AML-193 (cell line): ENCODE data around the gene GIT1.
A peak's percentile ranks its signal among the peaks of the same experiment; 100 is the strongest.

Experiments
- DNase-seq, 2 experiments: peaks; one replicate each; lab custom pipeline; 2025; lab: John Stamatoyannopoulos, UW

The GIT1 gene, protein sequence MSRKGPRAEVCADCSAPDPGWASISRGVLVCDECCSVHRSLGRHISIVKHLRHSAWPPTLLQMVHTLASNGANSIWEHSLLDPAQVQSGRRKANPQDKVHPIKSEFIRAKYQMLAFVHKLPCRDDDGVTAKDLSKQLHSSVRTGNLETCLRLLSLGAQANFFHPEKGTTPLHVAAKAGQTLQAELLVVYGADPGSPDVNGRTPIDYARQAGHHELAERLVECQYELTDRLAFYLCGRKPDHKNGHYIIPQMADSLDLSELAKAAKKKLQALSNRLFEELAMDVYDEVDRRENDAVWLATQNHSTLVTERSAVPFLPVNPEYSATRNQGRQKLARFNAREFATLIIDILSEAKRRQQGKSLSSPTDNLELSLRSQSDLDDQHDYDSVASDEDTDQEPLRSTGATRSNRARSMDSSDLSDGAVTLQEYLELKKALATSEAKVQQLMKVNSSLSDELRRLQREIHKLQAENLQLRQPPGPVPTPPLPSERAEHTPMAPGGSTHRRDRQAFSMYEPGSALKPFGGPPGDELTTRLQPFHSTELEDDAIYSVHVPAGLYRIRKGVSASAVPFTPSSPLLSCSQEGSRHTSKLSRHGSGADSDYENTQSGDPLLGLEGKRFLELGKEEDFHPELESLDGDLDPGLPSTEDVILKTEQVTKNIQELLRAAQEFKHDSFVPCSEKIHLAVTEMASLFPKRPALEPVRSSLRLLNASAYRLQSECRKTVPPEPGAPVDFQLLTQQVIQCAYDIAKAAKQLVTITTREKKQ

DNA sequence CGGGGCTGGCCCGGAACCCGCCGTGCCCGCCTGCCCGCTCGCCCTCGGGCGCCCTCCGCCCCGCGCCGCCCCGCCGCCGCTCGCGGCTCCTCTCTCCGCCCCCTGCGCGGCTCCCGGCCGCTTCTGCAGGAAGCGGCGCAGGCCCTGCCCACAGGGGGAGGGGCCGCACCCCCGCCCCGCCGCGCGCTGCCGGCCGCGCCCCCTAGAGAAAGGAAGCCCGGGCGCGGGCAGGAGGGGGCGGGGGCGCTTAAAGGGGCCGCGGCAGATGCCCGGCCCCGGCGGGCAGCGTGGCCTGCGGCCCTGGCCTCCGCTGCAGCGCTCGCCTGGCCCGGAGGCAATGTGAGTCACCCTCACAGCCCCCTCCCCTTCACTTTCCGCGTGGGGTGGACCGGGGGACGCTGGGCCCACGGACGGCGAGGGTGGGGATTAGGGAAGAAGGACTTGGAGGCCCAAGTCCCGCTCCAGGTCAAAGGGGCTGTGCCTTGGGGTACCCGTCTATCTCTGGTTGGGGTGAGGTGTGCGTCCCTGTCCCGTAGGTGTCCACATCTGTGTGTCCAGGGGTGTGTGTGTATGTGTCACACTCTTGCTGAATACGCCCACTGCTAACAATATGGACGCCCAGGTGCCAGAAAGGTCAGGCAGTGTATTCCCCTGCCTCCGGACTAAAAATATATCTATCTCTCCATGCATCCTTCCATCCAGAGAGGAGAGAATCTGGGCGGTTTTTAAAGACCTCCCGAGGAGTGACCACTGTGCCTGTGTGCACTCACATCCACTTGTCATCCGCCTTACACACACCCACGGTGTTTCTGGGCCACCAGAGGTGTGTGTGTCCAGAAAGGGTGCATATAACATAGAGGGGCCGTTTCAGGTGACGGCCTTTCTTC is at the start of gene GIT1:
Gene GIT1 (minus strand): TSS at position 125 of the 887 bp plus-strand sequence. CDS start 270 bp downstream, outside the sequence.
- peak; percentile 83 to 84 for DNase-seq

DNA sequence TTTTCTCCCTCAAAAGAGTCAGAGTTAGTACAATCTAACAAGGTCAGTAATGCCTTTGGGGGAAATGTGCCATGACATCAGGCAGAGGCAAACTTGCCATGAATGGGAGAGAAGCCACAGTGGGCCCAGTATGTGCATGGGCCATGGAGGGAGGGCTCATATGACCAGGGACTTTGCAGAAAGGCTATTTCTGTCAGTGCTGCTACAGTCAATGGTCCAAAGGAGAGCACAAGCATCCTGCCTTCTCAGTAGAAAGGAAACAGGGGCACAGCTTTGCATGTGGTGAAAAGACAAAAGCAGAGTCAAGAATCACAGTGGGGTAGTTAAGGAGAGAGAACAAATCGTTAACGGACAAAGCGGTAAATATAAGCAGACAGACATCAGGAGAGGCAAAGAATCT is 44.4 kb upstream of the GIT1 start:
- DNase-seq, result no peak

DNA sequence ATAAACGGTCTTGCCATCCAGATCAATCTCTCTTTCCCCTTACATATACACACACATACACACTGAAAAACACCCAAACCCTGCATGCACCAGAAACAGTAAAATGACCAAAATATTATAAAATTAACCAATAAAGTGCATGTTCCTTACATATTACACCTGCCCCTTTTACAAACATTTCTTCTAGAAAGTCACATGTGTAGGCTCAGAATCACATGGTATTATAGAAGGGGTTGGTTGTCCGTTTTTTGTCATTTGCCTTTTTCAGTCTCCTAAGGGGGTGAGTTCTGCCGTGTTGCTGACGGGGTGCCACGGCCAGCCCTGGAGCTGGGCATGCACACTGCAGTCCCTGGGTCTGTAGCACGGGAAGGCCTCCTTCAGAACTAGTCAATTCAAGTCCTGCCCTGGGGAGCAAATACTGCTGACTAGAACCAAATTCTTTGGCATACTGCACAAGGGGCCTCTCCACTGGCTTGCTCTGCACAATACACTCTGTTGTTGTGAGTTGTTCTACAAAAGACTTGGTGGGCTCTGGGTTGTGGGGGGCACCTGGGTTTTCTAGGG is 41.3 kb upstream of the GIT1 start:
- DNase-seq, result no peak

GRCh38 chr17:29629839-29630238 is 40.4 kb upstream of the GIT1 start:
- DNase-seq, result no peak

DNA sequence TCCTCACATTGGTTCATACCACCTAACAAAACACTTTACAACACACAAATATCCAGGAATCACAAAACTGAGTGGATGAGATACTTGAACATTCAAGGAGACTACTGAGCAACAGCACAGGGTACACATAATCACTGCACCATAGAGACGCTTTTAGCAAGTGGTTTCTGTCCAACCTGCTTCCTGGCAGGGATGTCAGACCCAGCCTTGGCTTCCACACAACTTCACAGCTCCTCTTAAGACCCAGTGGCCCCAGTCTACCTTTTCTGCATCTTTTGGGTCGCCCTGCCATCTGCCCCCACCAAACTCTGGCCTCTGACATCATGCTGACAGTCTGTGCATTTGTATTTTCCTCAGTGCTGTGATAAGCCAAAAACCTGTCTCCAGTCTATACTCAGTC is 39.2 kb upstream of the GIT1 start:
- DNase-seq, result no peak

DNA sequence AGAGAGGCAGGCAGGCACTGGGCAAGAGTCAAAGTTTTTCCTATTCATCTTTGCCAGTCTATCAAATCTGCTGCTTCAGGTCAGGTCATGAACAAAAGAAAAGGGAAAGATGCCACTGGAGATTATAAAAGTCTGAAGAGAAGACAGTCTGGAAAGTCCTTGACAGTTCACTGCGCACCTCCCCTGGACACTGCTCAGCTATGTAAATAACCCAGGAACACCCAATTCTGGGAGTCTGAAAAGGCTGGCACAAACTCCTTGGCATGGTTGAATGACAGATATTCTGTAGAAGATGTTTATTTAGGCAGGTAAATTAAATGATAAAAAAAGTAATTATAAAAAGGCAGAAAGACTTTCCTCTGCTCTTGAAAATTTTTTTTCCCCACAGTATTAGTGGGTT is 38.5 kb upstream of the GIT1 start:
- DNase-seq, result no peak

- DNase-seq, result no peak
Observed at GRCh38 chr17:29625037-29625750, 35.7 kb upstream of the GIT1 start.

DNA sequence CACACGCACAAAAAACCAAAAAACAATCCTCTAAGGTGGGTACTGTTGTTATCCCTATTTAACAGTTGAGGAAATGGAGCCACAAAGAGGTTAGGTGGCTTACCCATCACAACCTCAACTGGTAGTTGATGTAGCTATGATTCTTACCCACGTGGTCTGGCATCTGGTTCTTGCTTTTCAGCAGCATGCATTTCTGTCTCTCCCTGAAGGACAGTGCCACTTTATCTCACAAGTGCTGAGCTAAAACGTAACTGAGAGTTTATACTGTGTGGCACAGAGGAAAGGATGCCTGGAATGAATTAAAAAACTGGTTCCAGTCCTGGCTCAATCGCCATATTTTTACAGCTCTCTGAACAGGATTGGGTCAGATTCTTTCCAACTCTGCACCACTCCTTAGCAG is 35.1 kb upstream of the GIT1 start:
- DNase-seq, result no peak

DNA sequence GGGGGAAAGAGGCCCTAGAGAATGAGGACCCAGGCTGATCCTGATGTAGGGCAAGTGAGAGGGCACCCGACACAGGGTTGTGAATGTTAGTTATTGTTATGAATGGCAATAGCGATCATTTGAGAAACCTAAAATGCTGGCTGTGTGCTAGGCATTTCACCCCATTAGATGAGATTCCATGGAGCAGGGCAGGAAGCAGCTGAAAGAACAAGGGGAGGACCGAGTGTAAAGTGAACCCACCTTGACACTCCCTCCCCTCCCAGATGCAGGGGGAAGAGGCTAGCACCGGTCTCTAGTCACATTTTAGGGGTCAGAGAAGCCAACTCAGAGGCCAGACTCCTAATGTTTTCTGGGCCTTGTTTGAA is 33.8 kb upstream of the GIT1 start:
- DNase-seq, result no peak

DNA sequence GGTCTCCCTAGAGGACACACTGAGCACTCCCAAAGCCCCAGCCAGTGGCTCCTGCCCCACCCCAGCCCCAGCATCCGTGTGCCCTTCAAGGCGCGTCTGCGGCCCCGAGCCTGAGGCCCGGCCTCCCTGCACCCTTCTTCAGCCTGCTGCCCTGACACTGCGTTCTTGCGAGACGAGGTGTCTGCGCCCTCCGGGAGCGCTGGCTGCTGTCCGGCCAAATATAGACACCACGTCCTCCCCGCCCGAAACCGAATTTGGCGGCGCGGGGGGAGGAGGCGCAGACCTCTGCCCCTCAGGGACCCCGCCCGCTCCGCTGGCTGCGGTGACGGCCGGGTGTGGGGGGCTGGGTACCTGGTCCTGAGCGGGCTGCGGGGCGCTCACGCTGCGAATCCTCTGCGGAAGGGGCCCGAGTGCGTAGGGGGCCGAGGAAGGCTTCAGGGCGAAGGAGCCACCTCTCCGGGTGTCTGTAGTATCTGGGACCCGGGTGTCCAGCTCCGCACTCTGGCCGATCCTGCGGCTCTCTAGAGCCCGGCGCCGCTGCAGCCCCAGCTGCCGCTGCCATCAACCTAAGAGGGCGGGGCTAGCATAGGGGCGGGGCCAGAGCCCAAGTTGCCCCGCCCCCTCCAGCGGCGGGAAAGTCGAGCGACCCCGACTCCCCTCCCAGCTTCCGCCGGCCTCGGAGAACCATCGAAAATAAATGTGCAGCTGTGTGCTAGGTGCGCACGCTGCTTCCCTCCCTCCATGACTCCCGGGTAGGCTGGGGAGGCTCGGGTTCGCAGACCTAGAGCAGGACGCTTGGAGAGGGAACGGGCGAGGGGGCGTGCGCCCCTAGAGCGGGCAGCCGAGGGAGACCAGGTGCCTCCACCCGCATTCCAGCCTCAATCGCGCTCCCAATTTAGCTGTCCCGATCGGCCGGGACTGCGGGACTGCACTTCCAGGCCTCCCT is 33.2 kb upstream of the GIT1 start, which contains the start of gene CORO6:
Gene CORO6 (minus strand): TSS at position 576 of the 946 bp plus-strand sequence. CDS start 1,491 bp downstream, outside the sequence.
- DNase-seq, result peak; percentile 24 to 48

DNA sequence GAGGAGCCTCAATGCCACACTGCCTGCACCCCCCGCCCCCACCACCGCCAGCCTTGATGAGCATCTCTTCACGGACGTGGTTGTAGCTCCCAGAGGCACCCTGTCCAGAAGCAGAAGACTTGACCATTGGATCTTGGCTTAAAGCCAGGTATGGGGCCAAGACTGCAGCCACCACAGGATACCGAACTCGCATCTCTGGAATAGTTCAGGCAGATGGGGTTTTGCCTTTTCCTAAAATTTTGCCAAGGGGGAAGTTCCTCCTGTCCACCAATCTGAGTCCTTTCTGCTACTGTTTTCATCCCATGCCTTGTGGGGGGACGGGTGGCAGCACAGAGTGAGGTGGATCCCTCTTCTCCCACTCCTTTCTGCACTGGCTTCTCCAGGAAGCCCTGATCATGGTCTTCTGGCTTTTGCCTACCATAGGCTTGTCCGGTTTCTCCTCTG is 32.3 kb upstream of the GIT1 start:
- no peak for DNase-seq

DNA sequence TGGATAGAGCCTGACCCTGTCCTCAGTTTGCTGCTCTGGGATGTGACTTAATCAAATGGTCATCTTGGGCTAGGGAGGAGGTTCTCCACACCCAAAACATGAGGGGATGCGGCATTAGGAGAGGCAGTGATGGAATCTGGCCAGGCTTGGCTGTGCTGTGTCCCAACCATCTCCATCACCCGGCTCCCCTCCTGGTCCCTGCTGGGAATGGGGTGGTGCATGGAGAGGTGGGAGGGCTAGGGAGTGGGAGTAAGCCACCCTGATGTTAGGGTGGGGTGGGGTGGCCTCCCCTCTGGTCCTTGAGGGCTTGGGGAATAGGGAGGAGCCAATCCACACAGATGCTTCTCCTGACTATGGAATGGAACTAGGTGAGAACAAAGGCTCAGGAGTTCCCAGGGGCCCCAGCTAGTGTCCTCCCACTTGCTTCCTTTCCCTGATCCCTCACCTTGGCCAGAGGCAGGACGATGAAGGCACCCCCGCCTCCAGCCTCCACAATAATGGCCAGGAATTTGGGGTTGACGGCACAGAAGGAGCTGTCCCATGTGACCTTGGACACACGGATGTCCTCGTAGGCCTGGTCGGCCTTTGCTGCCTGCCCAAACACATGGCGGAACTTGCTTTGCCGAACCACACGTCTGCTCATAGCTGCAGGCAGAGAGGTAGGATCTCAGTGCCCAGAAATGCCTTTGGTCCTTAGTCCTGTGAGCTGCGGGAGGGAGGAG is 31.5 kb upstream of the GIT1 start:
- no peak for DNase-seq

DNA sequence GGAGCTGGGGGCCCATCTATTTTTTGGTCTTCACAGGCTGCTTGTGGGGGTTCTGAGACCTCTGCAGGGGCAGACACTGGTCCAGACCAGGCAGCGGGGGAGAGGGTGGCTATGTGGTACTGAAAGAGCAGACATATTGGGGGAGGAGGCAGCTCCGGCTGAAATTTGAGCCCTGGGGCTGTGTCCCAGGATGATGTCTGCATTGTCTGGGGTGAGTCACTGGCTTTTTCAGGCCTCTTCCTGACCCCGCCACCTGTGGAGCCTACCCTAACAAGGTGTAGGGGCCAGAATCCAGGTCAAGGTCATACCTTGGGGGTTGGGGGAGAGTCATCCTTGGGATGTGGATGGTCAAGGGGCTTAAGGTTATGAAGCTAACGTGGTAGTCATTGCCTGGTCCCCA is 30.8 kb upstream of the GIT1 start:
- no peak for DNase-seq

DNA sequence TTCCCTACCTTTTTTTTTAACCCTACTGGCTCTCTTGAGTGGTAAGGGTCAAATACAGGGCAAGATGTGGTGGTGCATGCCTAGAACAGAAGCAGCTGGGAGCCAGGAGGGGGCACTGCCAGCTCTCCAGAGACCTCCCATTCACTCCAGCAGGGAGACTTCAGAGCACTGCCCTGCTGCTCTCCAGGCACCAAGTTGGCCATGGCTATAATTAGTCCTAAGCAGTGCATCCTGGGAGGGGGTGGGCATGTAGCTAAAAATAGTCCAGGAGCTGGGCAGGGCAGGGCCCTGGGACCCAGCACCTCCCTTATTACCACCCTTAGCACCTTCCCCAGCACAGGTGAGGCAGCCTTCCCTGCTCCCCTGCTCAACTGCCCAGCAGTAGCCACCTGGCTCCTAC is 29.8 kb upstream of the GIT1 start:
- DNase-seq, result peak; percentile 41 to 60

DNA sequence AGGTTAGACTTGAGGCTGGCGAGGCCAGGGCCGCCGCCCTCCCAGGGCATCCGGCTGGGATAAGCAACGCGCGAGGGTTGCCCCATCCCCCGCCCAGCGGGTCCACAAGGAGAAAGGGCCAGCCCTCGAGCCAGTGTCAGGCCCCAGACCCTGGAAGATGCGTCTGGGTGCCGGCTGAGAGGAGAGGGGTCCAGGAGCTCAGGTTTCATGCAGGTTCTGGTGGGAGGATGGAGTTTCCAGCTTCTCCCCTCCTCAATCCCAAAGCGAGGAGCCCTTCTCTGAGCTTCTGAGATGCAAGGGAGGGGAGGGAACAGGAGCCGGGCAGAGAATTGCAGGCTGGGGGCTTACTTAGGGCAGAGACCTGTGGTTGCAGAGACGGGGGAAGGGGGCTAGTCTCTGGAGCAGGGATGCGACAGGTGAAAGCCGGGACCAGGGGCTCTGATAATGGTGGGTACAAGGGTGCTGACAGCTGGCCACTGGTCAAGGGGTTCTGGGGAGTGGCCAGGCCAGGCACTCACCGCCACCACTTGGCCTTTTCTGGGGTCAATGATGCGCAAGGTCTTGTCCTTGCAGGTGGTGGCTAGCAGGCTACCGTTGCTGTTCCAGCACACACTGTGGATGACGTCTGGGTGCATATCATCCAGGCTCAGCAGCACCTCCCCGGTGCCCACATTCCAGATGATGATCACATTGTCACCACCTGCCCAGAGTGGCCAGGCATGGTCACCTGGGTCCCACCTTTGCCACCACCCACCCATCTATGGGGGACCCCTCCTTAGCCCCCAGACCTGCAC is 29.0 kb upstream of the GIT1 start:
- DNase-seq, result no peak

DNA sequence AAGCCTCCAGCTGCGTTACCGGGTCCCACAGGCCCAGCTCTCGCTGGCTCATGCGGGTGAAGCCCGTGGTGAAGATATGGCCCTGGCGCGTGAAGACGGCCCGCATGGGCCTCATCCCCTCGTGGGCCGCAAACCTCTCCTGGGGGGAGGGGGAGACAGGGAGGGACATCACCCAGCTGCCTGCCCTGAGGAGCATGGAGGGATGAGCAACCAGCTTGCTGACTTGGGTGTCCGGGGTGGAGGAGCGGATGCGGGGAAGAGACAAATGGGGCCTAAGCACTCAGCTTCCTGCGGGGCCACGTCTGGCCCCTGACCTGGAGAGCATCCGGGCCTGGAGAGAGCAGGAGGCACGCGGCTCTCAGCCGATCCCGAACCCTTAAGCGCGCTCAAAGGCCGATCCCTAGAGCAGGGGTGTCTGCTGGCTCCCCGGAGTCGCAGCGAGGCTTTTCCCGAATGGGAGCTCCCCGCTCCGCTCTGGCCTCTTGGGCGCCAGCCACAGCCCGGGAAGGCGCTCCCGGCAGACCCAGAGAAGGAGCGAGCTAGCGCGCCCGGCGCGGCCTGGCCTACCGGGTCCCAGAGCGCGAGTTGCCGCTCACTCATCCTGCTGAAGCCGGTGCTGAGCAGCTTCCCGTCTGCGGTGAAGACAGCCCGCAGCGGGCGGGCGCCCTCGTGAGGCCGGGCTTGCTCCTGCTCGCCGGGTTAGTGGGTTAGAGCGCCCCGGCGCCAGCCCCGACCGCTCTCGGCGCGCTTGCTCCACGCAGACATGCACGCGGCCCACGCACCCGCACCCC is 28.2 kb upstream of the GIT1 start:
- peak; percentile 86 to 89 for DNase-seq

GRCh38 chr17:29617125-29617480 is 27.7 kb upstream of the GIT1 start:
- DNase-seq, result peak; percentile 92 to 97
